ENCODE data around the gene RSPO1. TPM values are rescaled to one million over a fixed set of nuclear protein-coding genes. Genes with fewer than 3 reads are reported as not detected.
"Not testable (repeated sequence)": the region's sequence is repeated elsewhere in the genome, so short reads cannot be mapped to it uniquely, and the experiment has no call there.

RSPO1 gene
- total RNA-seq, result under 1 TPM; 0.16 to 0.25 TPM
- polyA plus RNA-seq (ENCODE audit: insufficient read depth, low read depth, low replicate concordance), result 5.0 TPM
- long read RNA-seq, donor 1, partial matches to known transcripts, result 0 of 1 reads
- long read RNA-seq, donor 1, other reads (novel, unspliced or antisense), result 0 of 1 reads
- long read RNA-seq, donor 2, result 0 reads

- Histone ChIP-seq H3K4me3 (peak within 1 kb of the TSS in 1 of 2 donors; percentile 45), H3K27me3 (no peaks in the 10 kb centered on the region), H3K36me3 (ENCODE audit: low read depth, missing control alignments) (no peaks in the 10 kb centered on the region), H3K9me3 (no peaks in the 10 kb centered on the region), H3K4me1 (peaks cover 10% of the 10 kb centered on the region), H3K27ac (no peak within 1 kb of the TSS)
- intact Hi-C loops (cut with DNase I; ENCODE audit: low total_unique reads), result no loop called here
- no peak for TF ChIP-seq CTCF (IDR thresholded peaks at IDR 0.05)
- TF ChIP-seq POLR2A (IDR thresholded peaks at IDR 0.05), result no peak
- 0 to 1% methylated on average over 13 to 40 of the region's 72 CpGs for WGBS, 2 donors
- DNase-seq, result no peak
Observed at GRCh38 chr1:37634244-37634991, at the start of gene RSPO1. Gene RSPO1 (minus strand): TSS chr1:37634892. CDS start chr1:37629661, 5,231 bp downstream.

- H3K4me3 ChIP-seq; H3K36me3 ChIP-seq (ENCODE audit: low read depth, missing control alignments); H3K9me3 ChIP-seq; H3K27ac ChIP-seq; H3K27me3 ChIP-seq; DNase-seq; intact Hi-C loops (cut with DNase I; ENCODE audit: low total_unique reads); H3K4me1 ChIP-seq: not testable (repeated sequence)
- WGBS, 2 donors, result 91 to 94% methylated on average over 9 of the region's 9 CpGs
Observed at GRCh38 chr1:37684182-37684581, 49.5 kb upstream of the RSPO1 start.

GRCh38 chr1:37682334-37682987 is 47.8 kb upstream of the RSPO1 start:
- Histone ChIP-seq H3K4me1 (peaks cover 3% of the 10 kb centered on the region), H3K27me3 (no peaks in the 10 kb centered on the region), H3K9me3 (no peaks in the 10 kb centered on the region), H3K4me3 (no peak overlapping the region), H3K27ac (no peak overlapping the region), H3K36me3 (ENCODE audit: low read depth, missing control alignments) (no peaks in the 10 kb centered on the region)
- WGBS, 2 donors, result 59 to 70% methylated on average over 5 of the region's 5 CpGs
- intact Hi-C loops (cut with DNase I; ENCODE audit: low total_unique reads), result no loop called here
- TF ChIP-seq POLR2A (IDR thresholded peaks at IDR 0.05) (no peak), CTCF (IDR thresholded peaks at IDR 0.05) (peak; percentile 93 to 94 (median 94))
- DNase-seq, result peak; percentile 86

- H3K27me3 ChIP-seq, result no peaks in the 10 kb centered on the region
- peaks cover 5% of the 10 kb centered on the region for H3K4me1 ChIP-seq
- no peak overlapping the region for H3K4me3 ChIP-seq
- no peaks in the 10 kb centered on the region for H3K9me3 ChIP-seq
- intact Hi-C loops (cut with DNase I; ENCODE audit: low total_unique reads), result no loop called here
- no peaks in the 10 kb centered on the region for H3K36me3 ChIP-seq (ENCODE audit: low read depth, missing control alignments)
- WGBS, 2 donors, result 85% methylated on average over 3 of the region's 3 CpGs
- no peak overlapping the region for H3K27ac ChIP-seq
- no peak for DNase-seq
- no peak for TF ChIP-seq CTCF (IDR thresholded peaks at IDR 0.05)
- no peak for TF ChIP-seq POLR2A (IDR thresholded peaks at IDR 0.05)
Observed at GRCh38 chr1:37680933-37681332, 46.2 kb upstream of the RSPO1 start.

GRCh38 chr1:37677808-37678207 is 43.1 kb upstream of the RSPO1 start:
- Histone ChIP-seq H3K4me3 (no peak overlapping the region), H3K27me3 (no peaks in the 10 kb centered on the region), H3K9me3 (no peaks in the 10 kb centered on the region), H3K36me3 (ENCODE audit: low read depth, missing control alignments) (no peaks in the 10 kb centered on the region), H3K4me1 (peaks cover 4% of the 10 kb centered on the region), H3K27ac (no peak overlapping the region)
- intact Hi-C loops (cut with DNase I; ENCODE audit: low total_unique reads), result no loop called here
- no peak for DNase-seq
- 82 to 90% methylated on average over 4 to 5 of the region's 5 CpGs for WGBS, 2 donors
- TF ChIP-seq CTCF (IDR thresholded peaks at IDR 0.05) (no peak), POLR2A (IDR thresholded peaks at IDR 0.05) (no peak)

All from testis (tissue), 5 donors.